Right lobe of liver (tissue), 6 donors: ENCODE results near the gene CCR4. TPM values are rescaled to one million over a fixed set of nuclear protein-coding genes. Genes with fewer than 3 reads are reported as not detected.

Source experiments
- ATAC-seq, 4 donors: fragments of 200-7000 bp; cut with Tn5 transposase; one replicate each; pipeline ENCODE4 v1.9.1; 2020; ENCODE audit warnings: mild to moderate bottlenecking in 4 of 4, moderate library complexity in 4 of 4
- DNase-seq, 3 donors: peaks; one replicate each; pipeline ENCODE4 v3.0.0-alpha.2; 2020
- H3K27ac ChIP-seq, 3 donors: fragments of 200-600 bp; one replicate each; pipeline ENCODE4 v1.8.0; 2022
- H3K27me3 ChIP-seq, 2 donors: fragments of 200-600 bp; one replicate each; pipeline ENCODE4 v1.8.0; 2022
- H3K36me3 ChIP-seq, 4 donors: fragments of 200-600 bp; sonication (generic) in 1 of 4; one replicate each; pipeline versions ENCODE4 v1.5.1 to v1.8.0; 2017 to 2022; ENCODE audit warnings: control low read depth in 1 of 4
- H3K4me1 ChIP-seq, 4 donors: fragments of 200-600 bp; sonication (generic) in 1 of 4; one replicate each; pipeline versions ENCODE4 v1.5.1 to v1.8.0; 2017 to 2022; ENCODE audit warnings: control low read depth in 1 of 4
- H3K4me3 ChIP-seq, 3 donors: fragments of 200-600 bp; one replicate each; pipeline ENCODE4 v1.8.0; 2022
- H3K9me3 ChIP-seq, 4 donors: fragments of 200-600 bp; sonication (generic) in 1 of 4; one replicate each; pipeline versions ENCODE4 v1.5.1 to v1.8.0; 2017 to 2022; ENCODE audit warnings: control low read depth in 1 of 4
- POLR2A ChIP-seq: fragments of 450-650 bp; IDR thresholded peaks from one replicate; pipeline ENCODE4 v1.6.1; 2017; ENCODE audit warnings: antibody characterized with exemption, mild to moderate bottlenecking
- WGBS: methylation state at CpG from one replicate; pipeline ENCODE4 v1.1.6; 2018; ENCODE audit warnings: low coverage, low lambda C conversion rate; ENCODE audit not compliant: insufficient coverage; ENCODE audit errors: missing lambda C conversion rate; 5-methylcytosine and 5-hydroxymethylcytosine counted together
- intact Hi-C, 2 donors: fragments of 100-400 bp; cut with DNase I; formaldehyde crosslinking; loops; one replicate each; pipeline versions ENCODE4 v1.11.2 to v1.14.1; 2022
- total RNA-seq, 6 experiments: library from RNA; depleted of rRNA in 2 of 6; stranded (reverse); fragments of >200 nt in 2 of 6; fragmentation: NEBNext Ultra II Directional in 3 of 6; extraction: Animal tissue kit (Norgen Biotek cat#: 25700) in 3 of 6; gene quantifications; one replicate each; pipeline versions ENCODE4 v1.1.0 to v1.2.4, GENCODE V29; 2016 to 2023
- TF ChIP-seq, protein P1 (sequence below), 4 donors: fragments of 200-600 bp in 3 of 4; fragments of 450-650 bp in 1 of 4; IDR thresholded peaks; one replicate each; pipeline versions ENCODE4 v1.5.1 to v1.8.0; 2016 to 2022; ENCODE audit warnings: antibody characterized with exemption in 4 of 4, mild to moderate bottlenecking in 2 of 4
- donor health status: DM: no; HTN: yes; CAD: no.
- donor health status: DM: no; HTN: no; CAD: no.
- donor health status: DM: no; HTN: no; CAD: no.
- donor health status: DM: no; HTN: yes; CAD: no.
- donor health status: DM: no; HTN: yes; CAD: no.

The CCR4 gene
- total RNA-seq, 6 experiments from 2014 or later, result 0.06 to 0.23 (median 0.11) TPM

DNA sequence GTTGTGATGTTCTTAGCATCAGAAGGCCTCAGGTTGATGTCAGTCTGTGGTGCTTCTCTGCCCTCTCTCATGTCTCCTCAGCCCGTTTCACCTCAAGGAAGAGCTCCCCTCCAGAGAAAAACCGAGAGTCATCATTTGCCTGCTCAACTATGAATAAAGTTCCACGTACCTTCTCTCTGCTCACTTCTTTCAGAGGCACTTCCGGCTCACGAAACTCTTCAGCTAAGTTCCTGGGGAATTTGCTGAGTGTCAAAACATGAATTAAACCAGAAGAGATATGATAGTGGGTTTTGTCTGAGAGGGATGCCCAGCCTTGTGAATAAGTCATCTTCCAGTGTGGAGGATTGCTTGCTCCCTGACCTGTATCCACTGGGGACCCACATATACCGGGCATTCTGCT, 37.7 kb downstream of the CCR4 start:
- H3K9me3 ChIP-seq, result no peaks in the 10 kb centered on the region
- no peak overlapping the region for H3K4me3 ChIP-seq
- H3K4me1 ChIP-seq, result no peaks in the 10 kb centered on the region
- DNase-seq (no peak), ATAC-seq (no peak)
- H3K36me3 ChIP-seq, result no peaks in the 10 kb centered on the region
- H3K27ac ChIP-seq, result no peak overlapping the region
- WGBS, result 93% methylated on average over 4 of the region's 6 CpGs
- intact Hi-C loops, result no loop called here
- no peaks in the 10 kb centered on the region for H3K27me3 ChIP-seq
- TF ChIP-seq, protein P1, sequence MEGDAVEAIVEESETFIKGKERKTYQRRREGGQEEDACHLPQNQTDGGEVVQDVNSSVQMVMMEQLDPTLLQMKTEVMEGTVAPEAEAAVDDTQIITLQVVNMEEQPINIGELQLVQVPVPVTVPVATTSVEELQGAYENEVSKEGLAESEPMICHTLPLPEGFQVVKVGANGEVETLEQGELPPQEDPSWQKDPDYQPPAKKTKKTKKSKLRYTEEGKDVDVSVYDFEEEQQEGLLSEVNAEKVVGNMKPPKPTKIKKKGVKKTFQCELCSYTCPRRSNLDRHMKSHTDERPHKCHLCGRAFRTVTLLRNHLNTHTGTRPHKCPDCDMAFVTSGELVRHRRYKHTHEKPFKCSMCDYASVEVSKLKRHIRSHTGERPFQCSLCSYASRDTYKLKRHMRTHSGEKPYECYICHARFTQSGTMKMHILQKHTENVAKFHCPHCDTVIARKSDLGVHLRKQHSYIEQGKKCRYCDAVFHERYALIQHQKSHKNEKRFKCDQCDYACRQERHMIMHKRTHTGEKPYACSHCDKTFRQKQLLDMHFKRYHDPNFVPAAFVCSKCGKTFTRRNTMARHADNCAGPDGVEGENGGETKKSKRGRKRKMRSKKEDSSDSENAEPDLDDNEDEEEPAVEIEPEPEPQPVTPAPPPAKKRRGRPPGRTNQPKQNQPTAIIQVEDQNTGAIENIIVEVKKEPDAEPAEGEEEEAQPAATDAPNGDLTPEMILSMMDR (IDR thresholded peaks at IDR 0.05), result no peak
- no peak for TF ChIP-seq POLR2A

DNA sequence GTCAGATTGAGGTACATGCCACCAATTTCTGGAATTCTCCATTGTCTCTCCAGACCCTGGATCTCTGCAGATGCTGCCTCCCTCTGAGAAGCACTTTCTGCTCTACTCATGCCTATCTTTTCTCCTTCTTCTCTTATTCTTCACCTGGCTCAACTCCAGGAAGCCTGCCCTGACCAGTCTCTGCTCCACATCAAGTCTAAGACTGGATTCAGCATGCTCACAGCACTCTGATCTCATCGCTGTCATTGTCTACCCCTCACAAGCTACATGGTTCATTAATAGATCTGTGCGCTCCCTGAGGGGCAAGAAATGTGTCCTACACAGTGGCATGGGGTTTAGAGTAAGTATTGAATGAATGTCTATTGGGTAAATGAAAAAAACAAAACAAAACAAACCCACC, 38.7 kb downstream of the CCR4 start:
- Histone ChIP-seq H3K36me3 (no peaks in the 10 kb centered on the region), H3K27ac (no peak overlapping the region), H3K9me3 (no peaks in the 10 kb centered on the region), H3K27me3 (no peaks in the 10 kb centered on the region), H3K4me1 (no peaks in the 10 kb centered on the region), H3K4me3 (no peak overlapping the region)
- ATAC-seq, result no peak
- intact Hi-C loops, result no loop called here
- WGBS, result 89% methylated on average over 2 of the region's 2 CpGs
- DNase-seq, result no peak
- TF ChIP-seq, protein P1 (IDR thresholded peaks at IDR 0.05), result no peak
- no peak for TF ChIP-seq POLR2A

DNA sequence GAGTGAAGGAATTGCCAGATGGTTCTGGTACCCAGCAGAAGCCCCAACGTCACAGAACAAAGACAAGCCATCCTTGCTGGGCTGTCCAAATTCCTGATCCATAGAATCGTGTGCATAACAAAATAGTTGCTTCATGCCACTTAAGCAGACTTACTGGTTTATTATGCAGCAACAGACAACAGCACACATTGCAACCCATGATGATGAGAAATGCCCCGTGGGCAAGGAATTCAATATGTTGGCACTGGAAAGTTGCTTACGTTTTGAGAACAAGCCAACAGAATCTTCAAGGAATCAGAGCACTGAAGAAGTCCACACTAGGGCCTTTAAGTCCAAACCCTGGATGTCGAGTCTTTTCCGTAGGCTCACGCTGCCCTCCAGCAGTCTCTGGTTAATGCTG, 40.3 kb downstream of the CCR4 start:
- ATAC-seq (no peak), DNase-seq (no peak)
- H3K27ac ChIP-seq, result no peak overlapping the region
- TF ChIP-seq, protein P1 (IDR thresholded peaks at IDR 0.05), result no peak
- no peak for TF ChIP-seq POLR2A
- intact Hi-C loops, result no loop called here
- H3K36me3 ChIP-seq, result no peaks in the 10 kb centered on the region
- no peaks in the 10 kb centered on the region for H3K9me3 ChIP-seq
- H3K4me3 ChIP-seq, result no peak overlapping the region
- no peaks in the 10 kb centered on the region for H3K4me1 ChIP-seq
- 63% methylated on average over 3 of the region's 7 CpGs for WGBS
- no peaks in the 10 kb centered on the region for H3K27me3 ChIP-seq

DNA sequence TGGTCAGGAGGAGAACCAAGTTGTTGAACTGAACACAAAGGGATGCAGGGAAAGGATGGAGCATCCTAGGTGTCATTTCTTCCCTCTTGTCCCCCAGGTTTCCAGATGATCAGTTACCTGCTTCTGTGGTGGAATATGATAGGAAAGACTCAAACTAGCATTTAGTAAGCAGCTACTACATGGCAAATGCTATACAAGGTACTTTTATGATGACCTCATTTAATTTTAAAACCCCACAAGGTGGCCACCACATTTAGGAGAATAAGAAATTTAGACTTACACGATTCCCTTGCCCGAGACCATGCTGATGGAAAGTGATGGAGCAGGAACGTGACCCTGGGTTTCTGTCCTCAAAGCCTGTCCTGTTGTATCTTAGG, 40.9 kb downstream of the CCR4 start:
- no peaks in the 10 kb centered on the region for H3K36me3 ChIP-seq
- no peaks in the 10 kb centered on the region for H3K27me3 ChIP-seq
- intact Hi-C loops, result no loop called here
- DNase-seq (no peak), ATAC-seq (no peak)
- H3K4me1 ChIP-seq, result no peaks in the 10 kb centered on the region
- H3K4me3 ChIP-seq, result no peak overlapping the region
- no peak overlapping the region for H3K27ac ChIP-seq
- no peak for TF ChIP-seq POLR2A
- TF ChIP-seq, protein P1 (IDR thresholded peaks at IDR 0.05), result no peak
- 52% methylated on average over 3 of the region's 3 CpGs for WGBS
- no peaks in the 10 kb centered on the region for H3K9me3 ChIP-seq

DNA sequence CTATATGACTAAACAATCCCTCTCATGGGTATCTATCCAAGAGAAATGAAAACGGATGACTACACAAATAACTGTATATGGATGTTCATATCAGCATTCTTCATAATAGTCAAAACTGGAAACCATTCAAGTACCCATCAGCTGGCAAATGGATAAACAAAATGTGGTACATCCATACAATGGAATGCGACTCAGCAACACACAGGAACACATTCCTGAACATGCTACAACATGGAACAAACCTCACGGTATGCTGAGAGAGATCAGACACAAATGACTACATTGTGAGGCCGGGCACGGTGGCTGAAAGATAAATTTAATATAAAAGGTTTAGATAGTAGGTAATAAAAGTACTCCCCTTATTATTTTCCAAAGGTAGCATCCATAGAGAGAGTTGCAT, 42.6 kb downstream of the CCR4 start:
- intact Hi-C loops, result no loop called here
- WGBS, result 84% methylated on average over 5 of the region's 5 CpGs

More for the DNA sequence above, 42.6 kb downstream of the CCR4 start:
- no peak overlapping the region for H3K4me3 ChIP-seq
- no peaks in the 10 kb centered on the region for H3K9me3 ChIP-seq
- no peaks in the 10 kb centered on the region for H3K4me1 ChIP-seq
- no peaks in the 10 kb centered on the region for H3K27me3 ChIP-seq
- no peak for DNase-seq
- no peaks in the 10 kb centered on the region for H3K36me3 ChIP-seq
- TF ChIP-seq, protein P1 (IDR thresholded peaks at IDR 0.05), result no peak
- no peak for TF ChIP-seq POLR2A
- no peak for ATAC-seq
- H3K27ac ChIP-seq, result no peak overlapping the region
